ENCODE measurements around the gene RSRC2. TPM values are rescaled to one million over a fixed set of nuclear protein-coding genes. Genes with fewer than 3 reads are reported as not detected.
"Not testable (repeated sequence)": the region's sequence is repeated elsewhere in the genome, so short reads cannot be mapped to it uniquely, and the experiment has no call there.

RSRC2 gene
- total RNA-seq, 2 experiments from 2014 or later, result 339 to 341 TPM

DNA sequence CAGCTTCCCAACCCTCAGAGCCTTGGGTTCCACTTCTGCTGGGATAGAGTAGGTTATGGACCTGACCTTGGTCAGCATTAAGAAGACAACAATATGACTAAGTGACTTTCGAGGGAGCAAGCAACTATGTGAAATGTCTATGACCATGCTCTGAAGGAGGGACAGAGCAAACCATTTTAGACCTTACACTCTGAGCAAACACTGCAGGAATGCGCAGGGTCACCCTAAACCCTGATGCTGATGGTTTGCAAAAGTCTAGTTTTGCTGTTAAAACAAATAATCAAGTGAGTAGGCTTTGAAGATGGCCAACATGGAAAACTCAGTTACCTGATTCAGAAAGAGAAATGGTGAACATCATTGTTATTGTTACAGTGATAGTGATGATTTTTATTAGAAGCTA, 34.7 kb downstream of the RSRC2 start:
- POLR2A ChIA-PET, result interaction anchor here (1.8 kb wide), 1 partner anchor 9 kb away, joined by 6 read pairs; the partner anchor contains the start of gene ZCCHC8
- TF ChIP-seq, protein P1, sequence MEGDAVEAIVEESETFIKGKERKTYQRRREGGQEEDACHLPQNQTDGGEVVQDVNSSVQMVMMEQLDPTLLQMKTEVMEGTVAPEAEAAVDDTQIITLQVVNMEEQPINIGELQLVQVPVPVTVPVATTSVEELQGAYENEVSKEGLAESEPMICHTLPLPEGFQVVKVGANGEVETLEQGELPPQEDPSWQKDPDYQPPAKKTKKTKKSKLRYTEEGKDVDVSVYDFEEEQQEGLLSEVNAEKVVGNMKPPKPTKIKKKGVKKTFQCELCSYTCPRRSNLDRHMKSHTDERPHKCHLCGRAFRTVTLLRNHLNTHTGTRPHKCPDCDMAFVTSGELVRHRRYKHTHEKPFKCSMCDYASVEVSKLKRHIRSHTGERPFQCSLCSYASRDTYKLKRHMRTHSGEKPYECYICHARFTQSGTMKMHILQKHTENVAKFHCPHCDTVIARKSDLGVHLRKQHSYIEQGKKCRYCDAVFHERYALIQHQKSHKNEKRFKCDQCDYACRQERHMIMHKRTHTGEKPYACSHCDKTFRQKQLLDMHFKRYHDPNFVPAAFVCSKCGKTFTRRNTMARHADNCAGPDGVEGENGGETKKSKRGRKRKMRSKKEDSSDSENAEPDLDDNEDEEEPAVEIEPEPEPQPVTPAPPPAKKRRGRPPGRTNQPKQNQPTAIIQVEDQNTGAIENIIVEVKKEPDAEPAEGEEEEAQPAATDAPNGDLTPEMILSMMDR (IDR thresholded peaks at IDR 0.05), result no peak

DNA sequence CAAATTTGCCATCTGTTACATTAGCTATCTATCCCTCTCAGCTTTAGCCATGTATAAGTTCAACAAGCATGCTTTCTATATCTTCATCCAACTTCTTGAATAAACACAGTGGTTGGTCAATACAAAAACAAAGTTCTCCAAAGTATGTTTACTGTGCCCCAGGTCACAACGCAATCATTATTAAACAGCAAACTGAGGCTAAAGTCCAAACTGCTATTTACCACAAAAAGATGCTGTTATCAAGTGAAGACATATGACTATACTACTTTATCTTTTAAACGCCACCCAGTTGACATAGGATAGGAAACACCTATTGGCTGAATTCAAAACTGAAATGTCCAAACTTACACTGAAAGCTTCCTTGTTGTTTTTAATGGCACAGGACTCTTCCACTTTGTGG, 37.7 kb downstream of the RSRC2 start:
- no peak overlapping the region for H3K27ac Mint-ChIP-seq
- H3K9me3 ChIP-seq (ENCODE audit: control insufficient read depth in 1 of 2, insufficient read depth in 1 of 2, low read length in 2 of 2), result no peaks in the 10 kb centered on the region
- no peak overlapping the region for H3K27ac ChIP-seq (ENCODE audit: low read depth in 1 of 2, low read length in 2 of 2)
- ChIA-PET CTCF (interaction anchor here (1.3 kb wide), 1 partner anchor 17 kb away, joined by 5 read pairs; no protein-coding TSS in a partner anchor), POLR2A (interaction anchor here (0.9 kb wide), 1 partner anchor 12 kb away, joined by 4 read pairs; the partner anchor contains the start of gene ZCCHC8)
- TF ChIP-seq, protein P1 (IDR thresholded peaks at IDR 0.05), result no peak
- no peaks in the 10 kb centered on the region for H3K9me3 Mint-ChIP-seq
- no peaks in the 10 kb centered on the region for H3K27me3 ChIP-seq (ENCODE audit: control insufficient read depth in 1 of 2, insufficient read depth in 2 of 2, low read length in 2 of 2)
- no peaks in the 10 kb centered on the region for H3K4me1 ChIP-seq (ENCODE audit: insufficient read depth, low read length)
- no peak for ATAC-seq (ENCODE audit: poor library complexity)
- H3K27me3 Mint-ChIP-seq, result no peaks in the 10 kb centered on the region
- H3K36me3 ChIP-seq (ENCODE audit: insufficient read depth, low read length), result peaks cover 68% of the 10 kb centered on the region
- peaks cover 9% of the 10 kb centered on the region for H3K4me1 Mint-ChIP-seq (ENCODE audit: low read depth)
- DNase-seq, result no peak
- intact Hi-C loops (cut with DNase I, micrococcal nuclease), result no loop called here
- no peak overlapping the region for H3K4me3 ChIP-seq (ENCODE audit: low read length)
- no peak overlapping the region for H3K4me3 Mint-ChIP-seq
- peaks cover 83% of the 10 kb centered on the region for H3K36me3 Mint-ChIP-seq (ENCODE audit: low read depth)

More for the DNA sequence above, 34.7 kb downstream of the RSRC2 start:
- Mint-ChIP-seq H3K27ac (no peak overlapping the region), H3K9me3 (no peaks in the 10 kb centered on the region), H3K4me1 (ENCODE audit: low read depth) (peaks cover 17% of the 10 kb centered on the region), H3K4me3 (no peak overlapping the region), H3K36me3 (ENCODE audit: low read depth) (peaks cover 71% of the 10 kb centered on the region), H3K27me3 (no peaks in the 10 kb centered on the region)
- no peak for ATAC-seq (ENCODE audit: poor library complexity)
- Histone ChIP-seq H3K4me1 (ENCODE audit: insufficient read depth, low read length) (peaks cover 13% of the 10 kb centered on the region), H3K36me3 (ENCODE audit: insufficient read depth, low read length) (peaks cover 60% of the 10 kb centered on the region), H3K9me3 (ENCODE audit: control insufficient read depth in 1 of 2, insufficient read depth in 1 of 2, low read length in 2 of 2) (no peaks in the 10 kb centered on the region), H3K4me3 (ENCODE audit: low read length) (no peak overlapping the region), H3K27me3 (ENCODE audit: control insufficient read depth in 1 of 2, insufficient read depth in 2 of 2, low read length in 2 of 2) (no peaks in the 10 kb centered on the region), H3K27ac (ENCODE audit: low read depth in 1 of 2, low read length in 2 of 2) (no peak overlapping the region)
- DNase-seq, result no peak
- CTCF ChIA-PET, result no interaction called here
- intact Hi-C loops (cut with DNase I, micrococcal nuclease), result no loop called here

DNA sequence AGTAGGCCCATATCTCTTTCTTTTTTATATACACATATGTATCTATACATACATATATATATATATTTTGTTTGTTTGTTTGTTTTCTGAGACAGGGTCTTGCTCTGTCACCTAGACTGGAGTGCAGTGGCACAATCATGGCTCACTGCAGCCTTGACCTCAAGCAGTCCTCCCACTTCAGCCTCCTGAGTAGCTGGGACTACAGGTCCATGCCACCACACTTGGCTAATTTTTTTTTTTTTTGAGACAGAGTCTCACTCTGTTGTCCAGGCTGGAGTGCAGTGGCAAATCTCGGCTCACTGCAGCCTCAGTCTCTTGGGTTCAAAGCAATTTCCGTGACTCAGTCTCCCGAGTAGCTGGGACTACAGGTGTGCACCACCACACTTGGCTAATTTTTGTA, 38.9 kb downstream of the RSRC2 start:
- H3K36me3 Mint-ChIP-seq (ENCODE audit: low read depth), result peaks cover 92% of the 10 kb centered on the region
- H3K9me3 Mint-ChIP-seq; H3K27me3 Mint-ChIP-seq; ATAC-seq (ENCODE audit: poor library complexity); H3K4me3 Mint-ChIP-seq; H3K27ac ChIP-seq (ENCODE audit: low read depth in 1 of 2, low read length in 2 of 2); H3K4me1 ChIP-seq (ENCODE audit: insufficient read depth, low read length); intact Hi-C loops (cut with DNase I, micrococcal nuclease); H3K4me3 ChIP-seq (ENCODE audit: low read length); H3K27ac Mint-ChIP-seq; H3K9me3 ChIP-seq (ENCODE audit: control insufficient read depth in 1 of 2, insufficient read depth in 1 of 2, low read length in 2 of 2); POLR2A ChIA-PET; H3K27me3 ChIP-seq (ENCODE audit: control insufficient read depth in 1 of 2, insufficient read depth in 2 of 2, low read length in 2 of 2); DNase-seq; H3K4me1 Mint-ChIP-seq (ENCODE audit: low read depth): not testable (repeated sequence)
- H3K36me3 ChIP-seq (ENCODE audit: insufficient read depth, low read length), result peaks cover 79% of the 10 kb centered on the region
- CTCF ChIA-PET, result interaction anchor here (1.3 to 1.5 kb wide), 2 partner anchors 16 to 89 kb away, joined by 4 to 5 read pairs; no protein-coding TSS in a partner anchor

DNA sequence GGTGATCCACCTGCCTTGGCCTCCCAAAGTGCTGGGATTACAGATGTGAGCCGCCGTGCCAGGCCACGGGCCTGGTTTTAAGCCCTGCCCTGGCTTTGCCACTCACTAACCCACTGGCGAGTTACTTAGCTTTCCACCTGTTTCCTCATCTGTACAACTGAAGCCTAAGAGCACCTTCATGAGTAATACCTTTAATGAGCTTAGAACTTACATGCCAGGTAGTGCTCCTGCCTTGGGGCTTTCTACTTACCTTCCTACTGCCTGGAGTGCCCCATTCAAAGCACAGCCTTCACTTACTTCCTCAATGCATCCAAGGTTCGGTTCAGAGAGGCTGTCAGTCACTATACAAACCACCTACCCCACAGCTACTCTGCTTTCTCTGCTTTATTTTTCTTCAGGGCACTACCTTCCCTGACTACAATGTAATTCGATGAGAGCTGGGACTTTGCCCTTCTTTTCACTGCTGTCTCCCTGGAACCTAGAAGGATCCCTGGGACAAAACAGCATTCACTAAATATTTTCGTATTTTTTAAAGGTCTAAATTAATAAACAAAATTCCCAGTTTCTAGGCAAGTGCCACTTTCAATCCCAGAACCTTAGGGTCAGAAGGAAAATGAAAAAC, 39.8 kb downstream of the RSRC2 start:
- Histone ChIP-seq H3K4me3 (ENCODE audit: low read length) (no peak overlapping the region), H3K9me3 (ENCODE audit: control insufficient read depth in 1 of 2, insufficient read depth in 1 of 2, low read length in 2 of 2) (no peaks in the 10 kb centered on the region), H3K4me1 (ENCODE audit: insufficient read depth, low read length) (no peaks in the 10 kb centered on the region), H3K27ac (ENCODE audit: low read depth in 1 of 2, low read length in 2 of 2) (no peak overlapping the region), H3K27me3 (ENCODE audit: control insufficient read depth in 1 of 2, insufficient read depth in 2 of 2, low read length in 2 of 2) (no peaks in the 10 kb centered on the region), H3K36me3 (ENCODE audit: insufficient read depth, low read length) (peaks cover 73% of the 10 kb centered on the region)
- intact Hi-C loops (cut with DNase I, micrococcal nuclease), result no loop called here
- H3K4me3 Mint-ChIP-seq, result no peak overlapping the region
- no peaks in the 10 kb centered on the region for H3K27me3 Mint-ChIP-seq
- peaks cover 87% of the 10 kb centered on the region for H3K36me3 Mint-ChIP-seq (ENCODE audit: low read depth)
- DNase-seq (no peak), ATAC-seq (ENCODE audit: poor library complexity) (no peak)
- H3K4me1 Mint-ChIP-seq (ENCODE audit: low read depth), result peaks cover 3% of the 10 kb centered on the region
- no peak overlapping the region for H3K27ac Mint-ChIP-seq
- H3K9me3 Mint-ChIP-seq, result no peaks in the 10 kb centered on the region
- ChIA-PET CTCF (no interaction called here), POLR2A (no interaction called here)
- TF ChIP-seq, protein P1 (IDR thresholded peaks at IDR 0.05), result no peak

DNA sequence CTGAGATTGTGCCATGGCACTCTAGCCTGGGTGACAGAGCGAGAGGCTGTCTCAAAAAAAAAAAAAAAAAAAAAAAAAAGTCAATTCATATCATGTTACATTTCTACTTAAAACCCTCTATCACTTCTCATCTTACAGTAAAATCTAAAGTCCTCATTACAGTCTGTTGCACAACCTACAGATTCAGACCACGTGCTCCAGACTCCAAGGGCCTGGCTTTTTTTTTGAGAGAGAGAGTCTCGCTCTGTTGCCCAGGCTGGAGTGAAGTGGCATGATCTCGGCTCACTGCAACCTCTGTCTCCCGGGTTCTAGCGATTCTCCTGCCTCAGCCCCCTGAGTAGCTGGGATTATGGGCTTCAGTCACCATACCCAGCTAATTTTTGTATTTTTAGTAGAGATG, 40.4 kb downstream of the RSRC2 start:
- intact Hi-C loops (cut with DNase I, micrococcal nuclease); H3K27ac ChIP-seq (ENCODE audit: low read depth in 1 of 2, low read length in 2 of 2); CTCF ChIA-PET; H3K9me3 Mint-ChIP-seq; H3K4me1 ChIP-seq (ENCODE audit: insufficient read depth, low read length); H3K4me3 Mint-ChIP-seq; DNase-seq; H3K27me3 ChIP-seq (ENCODE audit: control insufficient read depth in 1 of 2, insufficient read depth in 2 of 2, low read length in 2 of 2); ATAC-seq (ENCODE audit: poor library complexity); H3K4me1 Mint-ChIP-seq (ENCODE audit: low read depth); POLR2A ChIA-PET; H3K9me3 ChIP-seq (ENCODE audit: control insufficient read depth in 1 of 2, insufficient read depth in 1 of 2, low read length in 2 of 2); H3K27me3 Mint-ChIP-seq; H3K27ac Mint-ChIP-seq; H3K4me3 ChIP-seq (ENCODE audit: low read length): not testable (repeated sequence)
- peaks cover 76% of the 10 kb centered on the region for H3K36me3 ChIP-seq (ENCODE audit: insufficient read depth, low read length)
- H3K36me3 Mint-ChIP-seq (ENCODE audit: low read depth), result peaks cover 89% of the 10 kb centered on the region
